ENCODE data around the gene DPP10.

Gene DPP10

DNA sequence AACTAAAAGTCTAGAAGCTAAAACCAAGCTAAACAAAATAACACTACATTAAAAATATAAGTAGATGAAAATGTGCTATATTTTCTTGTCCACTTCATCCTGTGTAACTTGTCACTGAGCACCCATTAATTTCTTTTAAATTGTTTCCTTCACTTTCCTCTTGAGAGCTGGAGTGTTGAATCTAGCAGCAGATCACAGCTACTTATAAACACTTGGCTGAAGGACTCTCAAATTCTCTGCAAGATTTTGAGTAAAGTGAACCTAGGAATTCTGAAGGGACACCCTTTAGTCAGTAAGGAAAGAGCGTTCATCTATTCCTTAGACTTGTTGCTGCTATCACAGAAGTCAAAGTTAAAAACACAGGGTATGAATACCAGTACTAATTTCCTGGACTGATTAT is 1163.9 kb downstream of the DPP10 start:
- DNase-seq = no peak

DNA sequence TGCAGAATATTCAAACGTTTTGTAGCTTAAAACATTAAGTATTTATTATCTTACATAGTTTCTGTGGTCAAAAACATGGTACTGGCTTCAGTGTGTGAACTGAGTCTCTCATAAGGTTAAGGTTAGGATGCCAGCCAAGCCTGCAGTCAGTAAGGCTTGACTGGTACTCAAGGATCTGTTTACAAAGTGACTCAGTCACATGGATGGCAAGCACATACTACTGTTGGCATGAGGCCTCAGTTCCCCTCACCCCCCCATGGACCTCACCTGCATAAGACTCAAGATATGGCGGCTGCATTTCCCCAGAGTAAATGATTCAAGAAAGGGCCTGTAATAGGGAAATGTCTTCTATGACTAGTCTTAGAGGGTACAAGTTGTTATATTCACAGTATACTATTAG is 1167.5 kb downstream of the DPP10 start:
- no peak for DNase-seq

DNA sequence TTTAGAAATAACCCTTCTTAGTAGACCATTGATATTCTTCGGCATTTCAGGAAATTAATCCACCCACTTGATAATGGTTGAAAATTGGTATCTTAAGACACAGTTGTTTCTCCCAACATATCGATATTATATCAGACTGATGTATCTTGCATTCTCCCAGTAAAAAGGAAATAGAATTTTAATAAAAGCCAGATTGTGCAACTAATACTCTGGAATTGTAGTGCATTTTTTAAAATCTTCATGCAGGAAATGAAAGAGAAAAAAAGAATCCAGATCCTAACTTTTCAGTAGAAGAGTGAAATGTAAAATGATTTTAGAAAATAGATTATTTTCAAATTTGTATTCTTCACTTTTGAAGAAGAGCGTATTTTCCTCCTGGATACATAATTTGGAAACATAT is 1168.4 kb downstream of the DPP10 start:
- no peak for DNase-seq

DNA sequence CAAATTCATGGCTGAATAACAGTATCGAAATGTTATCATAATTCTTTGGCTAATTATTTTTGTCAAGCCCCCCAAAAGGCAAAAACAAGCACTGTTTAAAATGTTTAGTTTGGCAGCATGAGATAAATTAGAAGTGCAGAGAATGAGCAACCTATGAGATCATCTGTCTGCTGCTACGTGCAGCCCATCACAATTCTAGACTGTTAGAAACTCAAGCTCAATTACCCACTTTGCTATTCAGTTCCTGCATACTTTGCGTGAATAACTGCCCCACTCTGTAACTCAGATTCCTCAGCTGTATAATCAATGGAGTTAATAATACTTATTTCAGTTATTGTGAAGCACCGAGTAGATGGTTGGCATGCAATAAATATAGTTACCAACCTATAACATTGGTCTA is 1181.9 kb downstream of the DPP10 start:
- no peak for DNase-seq

DNA sequence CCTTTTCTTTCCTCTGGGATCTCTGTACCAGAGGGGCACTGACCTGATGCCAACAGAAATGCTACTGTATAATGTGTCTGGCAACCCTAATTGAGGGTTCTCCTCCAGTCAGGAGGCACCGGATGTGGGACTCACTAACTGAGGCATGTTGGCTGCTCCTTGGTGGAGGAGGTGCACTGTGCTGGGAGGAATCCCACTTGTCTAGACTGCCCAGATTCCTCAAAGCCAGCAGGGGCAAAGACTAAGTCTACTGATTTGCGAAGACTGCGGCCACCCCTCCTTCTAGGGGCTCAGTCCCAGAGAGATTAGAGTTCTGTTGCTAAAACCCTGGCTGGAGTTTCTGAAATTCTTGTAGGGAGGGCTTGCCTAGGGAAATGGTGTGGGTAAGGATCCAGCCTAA is 1192.1 kb downstream of the DPP10 start:
- no peak for DNase-seq

DNA sequence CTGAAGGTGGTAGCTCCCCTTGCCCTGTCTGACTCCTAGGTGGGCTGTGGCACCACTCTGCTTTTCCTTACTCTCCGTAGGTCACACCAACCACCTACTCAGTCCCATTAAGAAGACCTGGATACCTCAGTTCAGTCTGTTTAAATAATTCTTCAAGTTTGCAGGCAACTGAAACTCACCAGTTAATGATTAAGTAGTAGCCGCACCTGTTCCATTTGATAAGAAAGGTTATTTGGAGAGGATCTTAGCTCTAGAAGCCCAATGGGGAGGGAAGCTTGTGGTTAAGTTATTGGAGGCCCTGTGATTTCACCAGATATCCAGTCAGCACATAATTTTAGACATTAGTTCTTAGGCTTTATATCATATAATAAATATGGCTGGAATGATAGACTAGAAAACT is 1193.0 kb downstream of the DPP10 start:
- DNase-seq = no peak

DNA sequence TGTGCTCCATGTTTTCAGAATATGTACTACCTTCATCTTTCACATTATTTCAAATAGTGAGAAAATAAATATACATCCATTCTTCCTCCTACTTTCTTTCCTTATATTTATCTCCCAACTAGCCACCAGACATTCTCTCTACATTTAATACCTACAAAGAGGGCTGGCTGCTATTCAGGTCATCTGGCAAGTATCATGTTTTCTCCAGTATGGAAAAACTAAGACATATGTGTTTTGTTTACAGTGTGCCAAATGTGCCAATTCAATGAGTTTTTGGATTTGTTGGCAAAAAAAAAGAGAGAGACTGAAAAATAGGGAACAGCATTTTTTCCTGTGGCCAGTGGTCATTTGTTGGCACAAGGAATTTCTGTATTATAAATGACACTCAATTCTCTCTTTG is 1207.3 kb downstream of the DPP10 start:
- DNase-seq = no peak

DNA sequence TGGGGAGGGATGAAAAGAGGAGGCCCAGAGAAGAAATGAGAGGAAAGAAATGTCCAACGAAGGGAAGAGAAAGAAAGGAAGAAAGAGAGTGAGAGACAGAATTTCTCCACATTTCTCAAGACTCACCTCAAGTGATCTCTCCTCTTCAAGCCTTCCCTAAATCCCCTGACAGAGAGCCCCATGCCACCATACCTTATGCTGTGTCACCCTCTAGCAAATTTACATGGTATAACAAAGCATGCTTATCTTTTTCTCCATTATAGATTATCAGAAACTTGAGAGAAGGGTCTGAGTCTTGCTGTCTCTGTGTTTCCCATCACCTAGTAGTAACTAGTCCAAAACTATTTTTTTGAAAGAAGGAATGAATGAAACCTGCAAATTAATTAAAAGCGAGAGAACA is 1208.4 kb downstream of the DPP10 start:
- DNase-seq = peak; percentile 55

DNA sequence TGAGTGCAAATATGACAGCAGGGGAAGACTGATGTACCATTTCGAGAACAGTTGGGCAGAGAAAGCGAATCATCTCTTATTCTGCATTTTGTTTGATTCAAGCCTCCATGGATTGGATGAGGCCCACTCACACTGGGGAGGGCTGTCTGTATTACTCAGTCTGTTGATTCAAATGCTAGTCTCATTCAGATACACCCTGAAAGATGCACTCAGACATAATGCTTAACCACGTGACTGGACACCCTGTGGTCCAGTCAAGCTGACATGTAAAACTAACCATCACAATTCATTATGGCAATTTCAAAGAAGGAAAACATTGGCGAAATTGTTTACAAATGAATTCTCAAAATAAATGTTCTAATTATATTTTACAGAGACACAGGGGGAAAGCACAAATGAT is 1210.2 kb downstream of the DPP10 start:
- no peak for DNase-seq

DNA sequence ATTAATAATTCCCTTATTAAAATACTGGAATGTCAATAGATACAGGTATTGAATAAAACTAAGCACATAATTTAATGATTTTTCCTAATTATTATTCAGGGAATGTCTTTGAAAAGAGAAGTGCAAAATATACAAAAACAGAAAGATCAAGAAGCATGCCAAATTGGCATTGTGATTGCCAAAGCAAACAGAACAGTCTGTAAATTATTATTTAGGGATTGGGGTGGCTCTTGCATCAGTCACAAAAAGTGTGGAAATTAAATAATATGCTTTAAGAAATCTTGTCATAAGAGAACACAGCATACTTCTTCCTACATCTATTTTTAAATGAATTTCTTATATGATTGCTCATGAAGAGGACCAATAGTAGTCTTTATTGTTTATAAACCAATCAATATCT is 1211.9 kb downstream of the DPP10 start:
- no peak for DNase-seq

DNA sequence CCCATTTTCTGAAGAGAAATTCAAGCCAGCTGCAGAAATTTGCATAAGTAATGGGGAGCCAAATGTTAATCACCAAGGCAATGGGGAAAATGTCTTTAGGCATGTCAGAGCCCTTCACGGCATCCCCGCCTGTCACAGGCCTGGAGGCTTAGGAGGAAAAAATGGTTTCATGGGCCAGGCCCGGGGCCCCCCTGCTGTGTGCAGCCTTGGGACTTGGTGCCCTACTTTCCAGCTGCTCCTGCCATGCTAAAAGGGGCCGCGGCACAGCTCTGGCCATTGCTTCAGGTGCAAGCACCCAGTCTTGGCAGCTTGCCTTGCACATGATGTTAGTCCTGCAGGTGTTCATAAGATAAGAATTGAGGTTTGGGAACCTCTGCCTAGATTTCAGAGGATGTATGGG is 1235.7 kb downstream of the DPP10 start:
- no peak for DNase-seq

DNA sequence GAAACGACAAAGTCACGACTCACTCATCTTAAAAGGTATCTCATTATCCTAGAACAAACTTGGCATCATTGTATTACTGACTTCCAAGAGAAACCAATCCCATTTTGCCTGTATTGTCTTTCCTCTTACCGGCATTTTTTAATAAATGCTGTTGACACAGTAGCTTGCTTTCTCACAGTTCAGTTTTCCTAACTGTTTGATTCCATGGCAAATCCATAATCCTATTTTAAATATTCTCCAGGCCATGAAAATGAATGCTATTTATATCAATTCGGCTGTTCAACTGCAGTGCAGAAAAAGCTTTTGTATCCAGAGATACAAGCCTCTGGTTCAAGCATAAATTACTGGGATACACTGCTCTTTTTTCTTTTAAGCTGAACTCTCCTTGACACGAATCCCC is 1241.9 kb downstream of the DPP10 start:
- no peak for DNase-seq

DNA sequence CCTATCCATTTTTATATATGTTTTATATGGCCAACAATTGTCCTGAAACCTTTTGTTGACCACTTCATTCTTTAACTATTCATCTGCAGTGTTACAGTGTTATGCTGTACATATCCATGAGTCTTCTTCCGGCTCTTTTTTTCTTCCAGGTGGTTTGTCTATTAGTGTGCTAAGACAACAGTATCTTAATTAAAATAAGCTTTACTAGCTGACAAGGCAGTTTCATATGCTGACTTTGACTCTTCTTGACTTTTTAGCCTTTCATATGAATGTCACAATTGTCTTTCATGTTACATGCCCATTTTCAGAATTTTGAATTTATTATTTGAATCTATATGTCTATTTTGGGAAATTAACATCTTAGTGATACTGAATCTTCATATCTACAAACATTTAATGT is 1249.0 kb downstream of the DPP10 start:
- DNase-seq = no peak

DNA sequence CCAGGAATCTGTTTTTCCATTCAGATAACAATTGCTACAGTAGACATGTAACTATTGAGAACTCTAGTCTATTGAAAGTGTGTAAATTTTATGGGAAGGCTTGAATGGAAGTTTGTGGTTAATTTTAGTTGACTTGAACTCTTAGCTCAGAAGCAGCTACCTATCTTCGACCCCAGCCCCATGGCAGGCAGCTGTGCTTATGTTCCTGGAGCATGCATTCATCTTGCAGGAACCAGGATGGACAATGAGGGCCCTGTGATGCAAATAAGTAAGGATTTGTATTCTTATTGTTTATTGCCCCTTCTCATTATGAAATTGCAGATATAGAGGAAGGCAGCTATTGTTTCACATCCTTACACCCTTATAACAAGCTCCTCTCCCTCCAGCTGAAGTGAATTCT is 1252.2 kb downstream of the DPP10 start:
- DNase-seq = no peak

DNA sequence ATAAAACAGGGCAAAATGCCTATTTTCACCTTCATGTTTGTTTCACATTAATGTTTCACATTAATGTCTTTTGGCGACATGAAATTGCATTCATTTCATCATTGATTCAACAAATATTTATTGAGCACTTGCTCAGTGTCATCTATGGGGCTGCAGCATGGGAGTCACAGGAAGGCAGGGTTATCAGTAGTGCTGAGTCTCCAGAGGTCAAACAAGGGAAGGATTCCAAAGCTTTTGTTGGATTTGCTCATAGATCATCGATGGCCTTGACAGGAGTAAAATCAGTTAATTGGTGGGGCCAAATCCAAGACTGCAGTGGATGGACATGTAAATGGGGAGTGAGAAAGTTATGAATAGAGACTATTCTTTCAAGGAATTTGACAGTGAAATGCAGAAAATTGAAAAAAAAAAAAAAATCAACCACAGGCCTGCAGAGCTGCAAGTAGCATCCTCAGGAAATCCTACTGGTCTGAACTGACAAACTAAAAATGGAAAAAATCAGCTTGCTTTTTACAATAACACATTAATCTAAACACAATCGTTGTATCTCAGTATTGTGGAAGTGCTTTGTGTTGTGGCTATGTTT is 1290.8 kb downstream of the DPP10 start:
- DNase-seq = no peak

DNA sequence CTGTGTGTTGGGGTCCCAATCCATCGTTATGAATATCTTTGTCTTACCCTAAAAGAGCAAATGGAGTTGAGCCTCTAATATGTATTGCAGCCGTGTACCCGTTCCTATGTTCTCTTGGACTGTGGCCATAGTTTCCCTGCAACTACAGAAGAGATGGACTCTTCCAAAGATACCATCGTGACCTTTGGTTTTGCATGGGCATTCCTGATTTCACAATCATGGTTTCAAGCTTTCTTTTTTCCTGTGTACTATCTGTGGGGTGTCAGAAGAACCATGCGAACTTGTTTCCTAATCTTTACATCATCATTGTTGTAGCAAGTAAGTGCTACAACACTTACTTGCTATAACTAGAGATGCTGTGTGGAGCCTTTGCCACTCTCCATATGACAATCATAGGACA is 1295.7 kb downstream of the DPP10 start:
- no peak for DNase-seq

DNA sequence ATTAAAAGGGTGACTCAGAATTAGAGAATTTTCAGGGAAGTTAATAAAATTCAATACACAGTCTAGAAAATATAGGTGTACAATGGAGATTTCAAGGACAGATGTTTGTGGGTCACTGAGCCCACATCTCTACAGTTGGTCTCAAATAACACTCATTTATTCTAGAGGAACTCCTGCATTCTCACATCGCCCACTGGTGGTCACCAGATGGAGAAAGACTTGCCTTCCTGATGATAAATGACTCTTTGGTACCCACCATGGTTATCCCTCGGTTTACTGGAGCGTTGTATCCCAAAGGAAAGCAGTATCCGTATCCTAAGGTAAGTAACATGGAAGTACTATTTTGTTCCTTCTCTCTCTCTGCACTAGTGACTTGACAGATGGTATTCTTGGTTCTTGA is 1297.1 kb downstream of the DPP10 start:
- peak; percentile 36 for DNase-seq

DNA sequence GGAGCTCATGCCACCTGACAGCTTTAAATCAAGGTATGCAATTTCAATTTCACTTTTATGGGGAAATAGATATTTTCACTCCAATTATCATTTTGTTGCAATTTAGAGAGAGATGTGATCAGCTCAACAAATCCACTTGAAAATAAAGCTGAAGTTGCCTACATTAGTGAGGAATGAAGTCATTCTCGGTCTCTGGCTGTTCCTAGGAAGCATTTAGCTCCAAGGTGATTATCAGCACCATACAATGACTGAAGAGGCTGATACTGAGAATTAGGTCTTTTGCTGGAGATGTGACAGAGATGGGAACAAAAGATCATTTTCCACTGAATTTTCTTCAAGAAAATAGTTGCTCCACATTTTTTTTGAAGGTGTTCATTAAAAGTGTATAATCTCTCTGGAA is 1303.7 kb downstream of the DPP10 start:
- DNase-seq = no peak

DNA sequence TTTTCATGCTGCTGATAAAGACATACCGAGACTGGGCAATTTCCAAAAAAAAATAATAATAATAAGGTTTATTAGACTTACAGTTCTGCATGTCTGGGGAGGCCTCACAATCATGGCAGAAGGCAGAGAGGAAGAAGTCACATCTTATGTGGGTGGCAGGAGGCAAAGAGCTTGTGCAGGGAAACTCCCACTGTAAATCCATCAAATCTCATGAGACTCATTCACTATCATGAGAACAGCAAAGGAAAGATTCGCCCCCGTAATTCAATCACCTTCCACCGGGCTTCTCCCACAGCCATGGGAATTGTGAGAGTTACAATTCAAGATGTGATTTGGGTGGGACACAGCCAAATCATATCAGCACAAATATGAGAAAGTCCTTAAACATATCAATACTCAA is 1314.8 kb downstream of the DPP10 start:
- no peak for DNase-seq

DNA sequence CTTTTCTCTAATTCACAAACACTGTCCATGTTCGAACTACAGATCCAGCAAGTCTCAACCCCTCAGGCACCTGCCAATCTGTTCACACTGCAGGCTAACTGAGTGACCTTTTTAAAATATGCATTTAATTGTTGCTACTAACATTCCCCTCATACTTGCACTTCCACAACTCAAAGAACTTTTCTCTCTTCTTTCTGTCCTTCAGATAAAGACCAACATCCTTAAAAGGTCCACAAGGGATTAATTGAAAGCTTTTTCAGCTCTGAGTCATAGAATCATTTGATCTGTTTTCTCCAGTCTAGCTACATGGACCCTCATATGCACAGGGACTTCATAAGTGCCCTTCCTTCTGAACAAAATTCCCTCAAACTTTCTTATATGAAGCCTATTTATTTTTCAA is 1321.2 kb downstream of the DPP10 start:
- DNase-seq = no peak

DNA sequence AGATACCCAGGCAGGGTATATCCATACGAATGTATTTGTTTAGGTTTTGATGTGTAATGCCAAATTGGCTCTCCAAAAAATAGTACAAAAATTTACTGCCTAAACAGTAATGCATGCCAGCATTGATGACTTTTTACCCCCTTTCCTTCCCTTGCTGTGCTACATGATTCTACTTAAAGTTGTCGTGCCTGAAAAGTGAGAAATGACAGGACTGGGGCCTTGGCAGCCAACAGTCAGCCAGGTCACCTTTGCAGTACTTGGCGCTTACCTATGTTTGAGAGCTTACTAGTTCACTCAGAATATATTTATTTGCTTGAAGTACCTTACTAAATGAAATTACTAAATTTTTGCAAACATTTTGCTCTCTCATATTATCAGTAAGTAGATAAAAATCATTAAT is 1329.1 kb downstream of the DPP10 start:
- no peak for DNase-seq

DNA sequence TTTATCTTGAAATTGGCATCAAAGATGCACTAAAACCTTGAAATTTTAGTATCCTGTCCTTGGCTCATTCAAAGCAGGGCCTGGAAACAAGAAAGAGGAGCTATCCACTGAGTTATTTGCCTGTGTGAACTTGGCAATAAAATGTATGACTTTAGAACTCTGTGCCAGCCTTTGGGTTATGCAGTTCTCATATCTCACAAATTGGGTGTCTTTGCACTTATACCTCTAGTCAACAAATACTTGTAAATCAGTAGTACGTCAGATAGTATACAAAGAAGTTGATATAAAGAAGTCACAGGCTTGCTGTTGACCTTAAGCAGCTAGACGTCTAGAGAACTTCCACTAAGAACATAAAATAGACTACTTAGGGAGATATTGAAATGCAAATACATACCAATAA is 1331.9 kb downstream of the DPP10 start:
- DNase-seq = no peak

DNA sequence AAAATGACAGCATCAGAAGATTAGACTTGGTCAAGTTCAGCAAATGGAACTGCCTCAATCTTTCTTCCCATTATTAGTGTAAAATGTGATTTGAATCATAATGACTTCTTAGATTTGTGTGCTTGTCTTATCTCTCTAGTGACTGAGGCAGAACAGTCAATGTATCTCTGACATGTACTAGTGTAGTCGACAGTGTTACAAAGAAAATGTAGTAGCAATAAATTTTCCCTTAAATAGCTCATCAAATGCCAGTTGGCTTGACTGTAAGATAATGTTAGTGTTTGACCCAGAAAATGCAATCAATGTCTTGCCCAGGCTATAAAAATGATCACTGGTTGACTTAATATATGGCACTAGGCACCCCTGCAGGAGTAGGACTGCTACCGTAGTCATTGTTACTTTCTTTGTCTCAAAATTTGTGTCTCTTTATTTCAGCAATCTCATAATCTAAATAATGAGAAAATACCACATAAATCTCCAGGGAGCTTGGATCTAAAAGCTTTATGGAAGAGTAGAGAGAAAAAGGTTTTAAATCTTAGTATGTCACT is 1336.7 kb downstream of the DPP10 start:
- DNase-seq = no peak

DNA sequence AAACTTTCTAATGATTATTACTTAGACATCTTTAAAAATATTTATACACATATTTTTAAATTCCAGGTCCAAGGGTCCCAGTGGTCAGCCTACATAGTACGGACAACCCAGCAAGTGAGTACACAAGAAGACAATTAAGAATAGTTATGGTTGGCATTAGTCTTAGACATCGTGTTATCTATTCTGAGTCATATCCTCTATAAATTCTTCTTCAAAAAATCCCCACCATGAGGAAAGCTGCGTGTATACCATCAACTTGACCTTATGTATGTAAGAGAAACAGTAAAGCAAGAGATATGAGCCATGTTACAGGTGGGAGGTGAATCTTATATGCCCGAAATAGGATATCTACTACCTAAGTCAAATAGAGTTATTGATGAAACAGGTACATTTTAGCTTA is 1339.8 kb downstream of the DPP10 start:
- DNase-seq = no peak

DNA sequence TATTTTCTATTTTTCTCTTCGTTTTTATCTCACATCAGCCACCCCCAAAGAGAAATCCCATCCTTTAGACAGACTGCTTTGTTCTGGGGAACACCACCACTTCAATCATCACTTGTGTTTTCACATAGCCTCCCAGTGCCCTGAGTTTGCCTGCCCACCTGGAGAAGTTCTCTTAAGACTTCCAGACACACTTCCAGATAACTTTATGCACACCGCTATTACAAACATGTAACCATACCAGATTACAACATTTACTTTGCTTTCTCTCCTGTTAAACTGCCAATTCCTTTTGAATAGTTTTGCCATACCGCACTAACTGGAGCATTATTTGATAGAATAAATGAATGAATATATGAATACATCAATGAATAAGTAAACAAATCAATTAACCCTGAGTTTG is 1353.6 kb downstream of the DPP10 start:
- no peak for DNase-seq

DNA sequence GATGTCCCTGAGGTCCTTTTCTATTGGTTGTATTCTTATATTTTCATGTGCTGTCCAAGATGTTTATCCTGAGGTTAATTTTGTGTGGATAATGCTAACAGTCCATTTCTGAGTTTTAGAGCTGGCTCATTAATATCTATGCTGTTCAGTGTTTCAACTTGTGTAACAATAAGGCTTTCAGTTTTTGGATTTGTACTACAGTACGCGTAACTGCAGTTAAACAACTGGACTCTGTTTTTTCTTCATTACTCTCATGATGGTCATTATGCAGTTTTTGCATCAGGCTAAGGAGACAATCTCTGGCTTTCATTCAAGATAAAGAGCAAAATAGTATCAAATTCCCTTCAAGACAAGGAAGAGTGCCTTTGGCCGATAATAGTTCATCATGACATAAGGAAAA is 1364.8 kb downstream of the DPP10 start:
- DNase-seq = no peak
